ENCODE results near the gene GRIK4.

Gene GRIK4

GRCh38 chr11:121032546-121032945 is 521.0 kb downstream of the GRIK4 start:
- no peak for TF ChIP-seq CTCF (IDR thresholded peaks at IDR 0.05; ENCODE audit: insufficient read depth, low read depth, low read length, missing control alignments)
- H3K4me3 ChIP-seq (ENCODE audit: low read length), result no peak overlapping the region
- no peak for DNase-seq (ENCODE audit: low read depth)

- TF ChIP-seq CTCF (IDR thresholded peaks at IDR 0.05; ENCODE audit: insufficient read depth, low read depth, low read length, missing control alignments), result no peak
Measured at GRCh38 chr11:121033635-121034034, 522.1 kb downstream of the GRIK4 start.

GRCh38 chr11:121035169-121035755 is 523.7 kb downstream of the GRIK4 start:
- DNase-seq (ENCODE audit: low read depth), result no peak

More at GRCh38 chr11:121033635-121034034, 522.1 kb downstream of the GRIK4 start:
- no peak for DNase-seq (ENCODE audit: low read depth)
- H3K4me3 ChIP-seq (ENCODE audit: low read length), result no peak overlapping the region

GRCh38 chr11:121035780-121036179 is 524.2 kb downstream of the GRIK4 start:
- no peak for TF ChIP-seq CTCF (IDR thresholded peaks at IDR 0.05; ENCODE audit: insufficient read depth, low read depth, low read length, missing control alignments)
- no peak overlapping the region for H3K4me3 ChIP-seq (ENCODE audit: low read length)
- no peak for DNase-seq (ENCODE audit: low read depth)

More at GRCh38 chr11:121035169-121035755, 523.7 kb downstream of the GRIK4 start:
- TF ChIP-seq CTCF (IDR thresholded peaks at IDR 0.05; ENCODE audit: insufficient read depth, low read depth, low read length, missing control alignments), result no peak
- H3K4me3 ChIP-seq (ENCODE audit: low read length), result no peak overlapping the region

GRCh38 chr11:121037016-121037415 is 525.5 kb downstream of the GRIK4 start:
- no peak overlapping the region for H3K4me3 ChIP-seq (ENCODE audit: low read length)
- no peak for DNase-seq (ENCODE audit: low read depth)
- TF ChIP-seq CTCF (IDR thresholded peaks at IDR 0.05; ENCODE audit: insufficient read depth, low read depth, low read length, missing control alignments), result no peak
